Keratinocyte (primary cell): ENCODE measurements around the gene MCEMP1. TPM values are rescaled to one million over a fixed set of nuclear protein-coding genes. Genes with fewer than 3 reads are reported as not detected.
A peak's percentile ranks its signal among the peaks of the same experiment; 100 is the strongest.

Experiments used
- DNase-seq: peaks from one replicate; pipeline ENCODE4 v3.0.0-alpha.2; 2011; ENCODE audit warnings: low read depth, missing footprints, low spot score
- FAIRE-seq: peaks from 2 replicates; lab custom pipeline; 2011; peaks lifted over from hg19 to GRCh38; lab: Jason Lieb, UNC
- H2AFZ ChIP-seq: 2 replicates; pipeline ENCODE4 v1.6.0; 2012; ENCODE audit warnings: low read length, control low read depth, inconsistent platforms; ENCODE audit not compliant: control insufficient read depth
- H3K27ac ChIP-seq: 2 replicates; pipeline ENCODE4 v1.5.1; 2011; ENCODE audit warnings: low read length; ENCODE audit not compliant: control insufficient read depth, insufficient read depth
- H3K27me3 ChIP-seq: 3 replicates; pipeline ENCODE4 v1.6.0; 2011; ENCODE audit warnings: low read length; ENCODE audit not compliant: control insufficient read depth, insufficient read depth; ENCODE audit errors: extremely low read depth
- H3K36me3 ChIP-seq, 2 experiments: 2 replicates in 1 of 2; 3 replicates in 1 of 2; pipeline ENCODE4 v1.5.1; 2011; ENCODE audit warnings: low read length in 2 of 2, mild to moderate bottlenecking in 1 of 2; ENCODE audit not compliant: control insufficient read depth in 2 of 2, insufficient read depth in 2 of 2; ENCODE audit errors: extremely low read depth in 1 of 2
- H3K4me1 ChIP-seq: 3 replicates; pipeline ENCODE4 v1.5.1; 2011; ENCODE audit warnings: low read length; ENCODE audit not compliant: control insufficient read depth, insufficient read depth; ENCODE audit errors: extremely low read depth
- H3K4me2 ChIP-seq: 3 replicates; pipeline ENCODE4 v1.6.0; 2011; ENCODE audit warnings: low read depth, low read length; ENCODE audit not compliant: control insufficient read depth, insufficient read depth; ENCODE audit errors: extremely low read depth
- H3K4me3 ChIP-seq, 3 experiments: fragments of 200-600 bp in 1 of 3; sonication (generic) in 1 of 3; 2 replicates in 2 of 3; 3 replicates in 1 of 3; pipeline ENCODE4 v1.5.1; 2011 to 2016; ENCODE audit warnings: low read length in 3 of 3, mild to moderate bottlenecking in 3 of 3, control low read depth in 2 of 3, inconsistent platforms in 1 of 3, low read depth in 1 of 3, mixed read lengths in 1 of 3, mixed run types in 1 of 3, moderate library complexity in 1 of 3; ENCODE audit not compliant: control insufficient read depth in 2 of 3, insufficient read depth in 2 of 3; ENCODE audit errors: extremely low read depth in 1 of 3
- H3K79me2 ChIP-seq: 2 replicates; pipeline ENCODE4 v1.6.0; 2012; ENCODE audit warnings: low read length; ENCODE audit not compliant: control insufficient read depth, insufficient read depth
- H3K9ac ChIP-seq: 3 replicates; pipeline ENCODE4 v1.6.0; 2011; ENCODE audit warnings: low read length; ENCODE audit not compliant: control insufficient read depth, insufficient read depth; ENCODE audit errors: extremely low read depth
- H3K9me1 ChIP-seq: 3 replicates; pipeline ENCODE4 v1.6.0; 2011; ENCODE audit warnings: low read length; ENCODE audit not compliant: control insufficient read depth, insufficient read depth; ENCODE audit errors: extremely low read depth
- H3K9me3 ChIP-seq: 2 replicates; pipeline ENCODE4 v1.5.1; 2012; ENCODE audit warnings: low read depth, low read length; ENCODE audit not compliant: control insufficient read depth
- H4K20me1 ChIP-seq: 3 replicates; pipeline ENCODE4 v1.6.0; 2011; ENCODE audit warnings: low read length; ENCODE audit not compliant: control insufficient read depth, insufficient read depth; ENCODE audit errors: extremely low read depth
- CTCF ChIP-seq, 3 experiments: IDR thresholded peaks in 1 of 3; conservative IDR thresholded peaks in 1 of 3; optimal IDR thresholded peaks in 1 of 3; 2 replicates in 2 of 3; 3 replicates in 1 of 3; pipeline versions ENCODE3 to v1.5.1; 2011; ENCODE audit warnings: low read length in 3 of 3, mild to moderate bottlenecking in 3 of 3, moderate library complexity in 2 of 3, control low read depth in 1 of 3, inconsistent platforms in 1 of 3; ENCODE audit not compliant: insufficient read depth in 2 of 3; ENCODE audit errors: extremely low read depth in 1 of 3
- EZH2 ChIP-seq: IDR thresholded peaks from one replicate; pipeline ENCODE4 v1.6.1; 2012; ENCODE audit warnings: inconsistent platforms, mild to moderate bottlenecking, low read length, moderate library complexity
- dilution Hi-C: fragments of 300-500 bp; cut with MboI; formaldehyde crosslinking; loops from one replicate; pipeline ENCODE4 v1.7.0; 2020; ENCODE audit warnings: low sequenced_read_pairs; ENCODE audit not compliant: extremely low pct_ligation_motif_present
- polyA plus RNA-seq, 5 experiments: library from polyadenylated mRNA; depleted of rRNA in 3 of 5; stranded (reverse) in 3 of 5; stranded (forward) in 1 of 5; unstranded in 1 of 5; fragments of >200 nt; gene quantifications; 1 replicate in 1 of 5; 2 replicates in 3 of 5; 3 replicates in 1 of 5; pipeline versions ENCODE4 v1.2.1 to v1.2.3, GENCODE V29; 2011 to 2012; ENCODE audit warnings: missing spikeins in 2 of 5, low read depth in 1 of 5, low replicate concordance in 1 of 5

The MCEMP1 gene
- polyA plus RNA-seq, 1 donor (not counting 4 experiments of a cell fraction or from before 2014, with no cell fraction given), result not detected

GRCh38 chr19:7682175-7682855 is 5.4 kb downstream of the MCEMP1 start:
- DNase-seq (no peak), FAIRE-seq (no peak)
- Histone ChIP-seq H3K27ac (no peak overlapping the region), H2AFZ (no peak overlapping the region), H3K9me1 (no peaks in the 10 kb centered on the region), H4K20me1 (no peaks in the 10 kb centered on the region), H3K27me3 (peaks cover 4% of the 10 kb centered on the region), H3K4me3 (peak overlapping the region in 1 of 3 experiments; percentile 99), H3K9me3 (no peaks in the 10 kb centered on the region), H3K4me2 (peak overlapping the region; percentile 60), H3K79me2 (peaks cover 16% of the 10 kb centered on the region), H3K4me1 (peaks cover 7% of the 10 kb centered on the region), H3K9ac (no peak overlapping the region), H3K36me3 (peaks cover 0 to 8% of the 10 kb centered on the region in 2 experiments)
- dilution Hi-C loops, result no loop called here
- TF ChIP-seq EZH2, result no peak
- TF ChIP-seq CTCF (optimal IDR thresholded peaks at IDR 0.05 in 1 of 3, IDR thresholded peaks at IDR 0.05 in 1 of 3, conservative IDR thresholded peaks at IDR 0.05 in 1 of 3; ENCODE audit: extremely low read depth in 1 of 3, insufficient read depth in 2 of 3, low read length in 3 of 3), result no peak

GRCh38 chr19:7685546-7686445 is 8.9 kb downstream of the MCEMP1 start:
- H4K20me1 ChIP-seq, result no peaks in the 10 kb centered on the region
- no peak overlapping the region for H3K4me2 ChIP-seq
- no peaks in the 10 kb centered on the region for H3K27me3 ChIP-seq
- H3K36me3 ChIP-seq, result peaks cover 0 to 8% of the 10 kb centered on the region in 2 experiments
- H2AFZ ChIP-seq, result no peak overlapping the region
- FAIRE-seq (no peak), DNase-seq (no peak)
- H3K79me2 ChIP-seq, result peaks cover 16% of the 10 kb centered on the region
- dilution Hi-C loops, result no loop called here
- TF ChIP-seq EZH2, result no peak
- TF ChIP-seq CTCF (optimal IDR thresholded peaks at IDR 0.05 in 1 of 3, IDR thresholded peaks at IDR 0.05 in 1 of 3, conservative IDR thresholded peaks at IDR 0.05 in 1 of 3; ENCODE audit: extremely low read depth in 1 of 3, insufficient read depth in 2 of 3, low read length in 3 of 3), result no peak
- no peaks in the 10 kb centered on the region for H3K9me1 ChIP-seq
- H3K4me1 ChIP-seq, result peaks cover 4% of the 10 kb centered on the region
- H3K4me3 ChIP-seq, result no peak overlapping the region
- H3K27ac ChIP-seq, result no peak overlapping the region
- peaks cover 2% of the 10 kb centered on the region for H3K9me3 ChIP-seq
- no peak overlapping the region for H3K9ac ChIP-seq
